Brain pericyte (primary cell): Measurements from ENCODE around the gene RPGRIP1.
"Not testable (repeated sequence)": the region's sequence is repeated elsewhere in the genome, so short reads cannot be mapped to it uniquely, and the experiment has no call there.

Source experiments
- DNase-seq: peaks from one replicate; pipeline ENCODE4 v3.0.0-alpha.2; 2012; ENCODE audit warnings: low read depth, low spot score

RPGRIP1 gene

DNA sequence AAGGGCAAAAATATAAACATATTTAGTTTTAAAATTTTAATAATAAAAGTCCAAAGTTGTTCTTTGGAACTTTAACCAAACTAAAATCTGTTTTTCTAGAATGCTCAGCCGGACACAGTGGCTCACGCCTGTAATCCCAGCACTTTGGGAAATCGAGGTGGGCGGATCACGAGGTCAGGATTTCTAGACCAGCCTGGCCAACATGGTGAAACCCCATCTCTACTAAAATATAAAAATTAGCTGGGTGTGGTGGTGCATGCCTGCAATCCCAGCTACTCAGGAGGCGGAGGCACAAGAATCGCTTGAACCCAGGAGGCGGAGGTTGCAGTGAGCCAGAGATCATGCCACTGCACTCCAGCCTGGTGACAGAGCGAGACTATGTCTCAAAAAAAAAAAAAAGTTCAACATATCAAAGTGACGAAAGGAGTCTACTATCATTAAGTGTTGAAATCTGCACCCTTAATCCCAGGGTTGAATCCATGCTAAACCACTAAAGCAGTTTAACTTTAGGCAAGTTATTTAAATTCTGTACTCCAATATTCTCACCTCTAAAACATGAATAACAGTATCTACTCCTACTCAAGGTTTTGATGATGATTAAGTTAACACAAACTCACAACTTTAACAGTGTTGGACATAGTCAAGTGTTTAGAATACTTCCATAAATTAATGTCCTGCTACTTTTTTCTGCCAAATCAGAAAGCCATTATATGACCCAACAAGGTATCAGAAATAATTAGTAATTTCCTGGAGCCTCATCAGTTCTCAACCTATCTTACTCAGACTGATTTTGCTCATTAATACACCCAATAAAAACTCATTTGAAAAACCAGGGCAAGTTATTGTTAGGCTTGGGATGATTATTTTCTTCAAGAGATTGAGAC, 21.6 kb upstream of the RPGRIP1 start:
- no peak for DNase-seq

DNA sequence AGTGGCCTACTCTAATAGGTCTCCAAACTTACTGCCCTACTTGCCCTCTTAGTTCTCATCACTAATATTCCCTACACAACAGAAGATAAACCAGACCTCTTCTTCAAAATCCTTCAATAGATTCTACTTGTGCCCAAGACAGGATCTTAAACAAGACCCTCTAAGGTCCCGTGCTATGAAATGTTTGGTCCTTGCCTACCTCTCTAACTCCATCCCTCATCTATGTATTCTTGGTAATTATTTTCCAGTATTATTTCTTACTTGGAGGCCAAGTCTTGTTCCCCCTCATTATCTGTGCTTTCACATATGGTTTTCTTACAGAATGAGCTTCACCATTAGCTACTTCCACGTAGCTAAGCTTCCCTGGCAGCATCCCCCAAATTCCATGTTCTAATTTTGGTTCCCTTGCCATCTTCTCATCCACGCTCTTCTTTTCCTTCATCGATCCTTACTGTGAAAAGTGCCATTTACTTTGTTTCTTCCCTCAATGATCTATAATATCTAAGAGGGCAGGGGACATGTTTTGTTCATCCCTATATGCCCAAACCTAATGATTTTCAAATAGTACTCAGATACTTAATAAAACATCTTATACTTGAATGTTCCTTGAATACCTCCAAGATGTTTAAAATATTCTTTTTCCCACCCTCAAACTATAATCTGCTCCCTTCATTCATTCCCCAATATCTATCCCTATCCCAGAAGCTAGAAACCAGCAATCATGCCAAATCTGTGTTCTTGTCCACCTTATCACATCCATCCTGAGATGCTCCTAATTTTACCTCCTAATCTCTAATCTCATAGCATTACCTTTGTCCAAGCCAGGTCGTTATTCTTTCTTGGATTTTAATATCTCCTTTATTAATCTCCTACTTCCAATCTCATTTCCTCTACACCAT, 20.7 kb upstream of the RPGRIP1 start:
- DNase-seq: no peak

DNA sequence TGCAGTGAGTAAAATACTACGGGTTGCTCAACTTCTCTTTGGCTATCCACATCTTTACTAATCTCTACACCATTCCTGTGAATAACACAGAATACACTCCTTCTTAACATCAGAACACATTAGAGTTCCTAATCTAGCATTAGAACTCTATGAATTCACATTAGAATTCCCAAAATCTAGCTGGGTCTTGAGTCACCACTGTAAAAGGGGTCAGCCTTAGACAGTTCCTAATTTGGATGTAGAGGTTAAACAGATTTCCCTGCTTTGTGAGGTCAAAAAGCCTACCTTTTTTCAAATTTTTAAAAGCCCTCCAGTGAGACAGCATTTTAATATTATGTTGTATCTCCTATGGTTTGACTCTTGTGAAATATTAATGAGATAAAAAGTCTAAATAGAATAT, 18.1 kb upstream of the RPGRIP1 start:
- no peak for DNase-seq

DNA sequence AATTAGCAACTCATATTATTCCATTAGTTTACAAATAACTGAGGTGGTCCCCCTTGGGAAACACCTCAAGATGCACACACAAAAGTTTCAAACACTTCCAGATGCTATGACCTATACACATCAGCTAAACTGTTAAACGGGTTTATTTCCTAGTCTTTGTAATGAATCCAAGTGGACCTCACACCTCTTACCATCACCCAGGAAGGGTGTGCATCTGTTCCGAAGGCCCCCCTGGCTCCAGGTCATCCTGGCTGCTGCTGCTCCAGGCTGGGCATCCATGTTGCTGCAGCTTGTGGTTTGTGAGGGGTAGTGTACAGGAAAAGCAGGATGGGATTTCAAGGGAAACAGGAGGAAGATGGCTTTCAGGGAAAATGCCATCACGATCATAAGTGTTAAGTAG, 17.5 kb upstream of the RPGRIP1 start:
- DNase-seq: no peak

DNA sequence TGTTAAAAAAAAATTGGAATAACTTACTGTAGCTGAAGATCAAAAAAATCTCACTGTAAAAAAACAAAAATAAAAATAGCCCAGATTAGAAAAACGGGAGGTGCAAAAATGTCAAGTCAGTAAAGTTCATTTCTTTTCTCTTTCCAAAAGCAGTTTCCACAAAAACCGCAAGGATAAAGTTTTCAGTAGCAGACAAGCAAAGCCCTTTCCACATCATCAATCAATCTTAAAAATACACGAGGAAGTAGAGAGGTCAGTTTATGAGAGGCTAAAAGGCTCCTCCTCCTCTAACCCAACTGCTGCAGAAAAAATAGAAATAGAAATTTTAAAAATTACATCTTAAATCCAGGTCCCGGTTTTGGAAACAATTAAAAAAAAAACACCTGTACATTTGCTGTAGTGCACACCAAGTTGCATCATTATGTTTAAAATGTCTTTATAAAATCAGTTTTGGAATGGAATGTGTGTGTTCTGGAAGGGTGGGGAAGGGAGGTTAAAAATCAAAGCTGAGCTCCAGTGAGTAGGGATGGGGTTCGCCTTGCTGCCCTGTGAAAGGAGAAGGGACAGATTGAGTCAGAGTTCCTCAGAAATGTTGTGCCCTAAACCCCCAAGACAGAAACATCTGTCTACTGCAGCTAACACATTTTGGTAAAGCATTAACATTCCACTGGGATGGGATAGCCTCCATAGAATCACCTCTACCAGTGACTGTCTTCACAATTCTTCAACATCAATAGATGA, 16.4 kb upstream of the RPGRIP1 start:
- DNase-seq: no peak

DNA sequence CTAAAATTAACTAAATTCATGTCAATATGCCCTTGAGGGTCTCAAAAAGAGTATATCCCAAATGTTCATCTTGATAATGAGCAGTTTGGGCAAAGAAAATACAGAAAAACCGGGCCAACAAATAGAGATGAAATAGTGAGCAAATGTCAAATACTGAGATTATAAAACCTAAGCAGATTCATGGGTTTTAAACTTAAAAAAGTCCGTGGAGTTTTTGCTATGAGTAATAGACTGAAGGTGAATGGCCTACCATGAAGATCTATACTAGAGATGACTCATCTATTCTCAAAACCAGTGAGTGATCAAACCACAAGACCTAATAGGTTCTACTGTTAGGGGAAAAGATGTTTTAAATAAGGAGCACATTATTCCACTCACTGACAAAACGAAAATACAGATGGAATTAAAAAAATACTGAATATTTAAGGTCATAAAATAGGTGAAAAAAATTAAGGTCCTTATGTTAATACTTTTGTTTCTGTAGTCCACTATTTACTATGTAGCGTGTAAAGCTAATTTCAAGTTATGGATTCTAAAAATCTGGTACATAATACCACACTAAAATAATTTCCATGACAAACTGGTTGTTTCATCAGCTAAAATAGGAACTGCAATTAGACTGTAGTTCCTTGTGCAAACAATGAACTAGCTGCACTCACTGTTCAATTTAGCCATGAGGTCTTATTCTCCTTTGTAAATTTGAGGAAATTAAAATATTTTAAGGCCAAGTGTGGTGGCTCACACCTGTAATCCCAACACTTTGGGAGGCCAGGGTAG, 15.7 kb upstream of the RPGRIP1 start:
- no peak for DNase-seq

DNA sequence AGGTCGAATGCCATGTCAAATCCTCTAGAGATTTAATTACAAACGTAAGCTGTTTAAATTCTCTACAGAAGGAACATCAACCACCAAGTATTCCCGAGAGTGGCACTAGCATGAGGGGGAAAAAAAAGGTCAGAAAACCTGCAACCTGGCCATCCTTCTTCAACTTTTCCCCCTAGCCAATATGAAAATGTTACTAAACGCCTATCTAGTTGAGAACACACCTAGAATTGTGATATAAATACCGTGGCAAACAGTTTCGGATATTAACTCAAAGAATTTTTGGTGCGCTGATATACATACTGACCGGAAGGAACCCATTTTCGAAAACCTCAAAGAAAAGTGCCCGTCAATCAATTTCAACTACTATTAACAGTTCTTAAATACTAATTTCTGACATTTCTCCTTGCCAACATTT, 12.4 kb upstream of the RPGRIP1 start:
- no peak for DNase-seq

DNA sequence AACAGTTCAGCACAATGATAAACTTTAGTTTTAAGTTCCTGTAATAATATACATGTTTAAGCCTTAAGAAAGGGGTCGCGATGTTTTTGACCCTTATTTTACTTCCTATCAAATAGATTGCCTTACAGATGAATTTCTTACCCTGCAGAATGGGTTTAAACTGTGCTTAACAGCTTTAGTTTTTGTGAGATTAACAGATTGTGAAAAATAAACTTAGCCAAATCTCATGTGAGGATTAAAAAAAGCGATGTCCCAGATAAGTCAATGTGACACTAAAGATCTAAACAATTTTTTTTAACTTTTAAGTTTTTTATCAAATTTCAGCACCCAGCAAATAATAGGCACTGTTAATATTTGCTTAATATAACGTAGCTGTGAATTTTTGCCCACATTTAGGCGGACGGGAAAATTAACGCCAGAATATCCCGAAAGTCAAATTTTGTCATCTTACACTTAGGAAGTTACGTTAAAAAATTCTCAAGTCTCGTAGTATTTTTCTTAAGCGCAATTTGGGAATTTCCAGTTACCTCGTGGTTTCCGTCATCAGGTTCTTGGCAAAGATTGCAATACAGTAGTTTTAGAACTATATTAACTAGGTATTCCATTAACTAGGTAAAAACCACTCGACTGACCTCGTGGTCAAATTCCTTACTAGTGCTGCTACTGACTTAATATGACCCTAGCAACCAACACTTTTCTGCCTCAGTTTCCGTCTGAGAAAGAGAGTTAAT, 11.8 kb upstream of the RPGRIP1 start:
- no peak for DNase-seq

DNA sequence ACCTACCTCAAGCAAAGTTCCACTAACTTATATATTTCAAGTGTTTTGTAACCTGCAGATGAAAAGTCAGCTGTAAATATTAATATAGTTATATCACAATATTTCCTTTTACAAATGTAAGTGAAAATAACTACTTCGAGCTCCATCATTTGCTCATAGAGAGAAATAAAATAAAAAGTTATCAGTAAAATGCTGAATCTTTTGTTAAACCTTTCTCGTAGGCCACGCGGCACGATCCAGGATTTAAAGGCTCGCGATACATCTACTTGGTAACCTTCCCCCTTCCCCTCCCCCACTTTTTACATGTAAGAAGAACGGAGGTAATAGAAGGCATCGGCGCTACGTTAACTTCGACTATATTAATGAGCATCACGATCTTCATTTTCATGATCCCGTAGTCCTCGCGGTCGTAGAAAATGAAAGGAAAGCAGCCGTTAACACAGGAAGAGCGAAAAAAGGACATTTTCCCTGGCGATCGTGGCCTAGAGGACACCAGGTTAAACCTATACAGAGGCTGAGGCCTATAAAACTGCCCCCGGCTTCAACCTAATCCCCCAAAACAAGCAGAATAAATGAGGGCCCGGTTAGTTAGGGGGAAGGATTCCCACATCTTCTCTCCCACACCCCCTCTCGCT, 11.1 kb upstream of the RPGRIP1 start:
- DNase-seq: peak; percentile 20

DNA sequence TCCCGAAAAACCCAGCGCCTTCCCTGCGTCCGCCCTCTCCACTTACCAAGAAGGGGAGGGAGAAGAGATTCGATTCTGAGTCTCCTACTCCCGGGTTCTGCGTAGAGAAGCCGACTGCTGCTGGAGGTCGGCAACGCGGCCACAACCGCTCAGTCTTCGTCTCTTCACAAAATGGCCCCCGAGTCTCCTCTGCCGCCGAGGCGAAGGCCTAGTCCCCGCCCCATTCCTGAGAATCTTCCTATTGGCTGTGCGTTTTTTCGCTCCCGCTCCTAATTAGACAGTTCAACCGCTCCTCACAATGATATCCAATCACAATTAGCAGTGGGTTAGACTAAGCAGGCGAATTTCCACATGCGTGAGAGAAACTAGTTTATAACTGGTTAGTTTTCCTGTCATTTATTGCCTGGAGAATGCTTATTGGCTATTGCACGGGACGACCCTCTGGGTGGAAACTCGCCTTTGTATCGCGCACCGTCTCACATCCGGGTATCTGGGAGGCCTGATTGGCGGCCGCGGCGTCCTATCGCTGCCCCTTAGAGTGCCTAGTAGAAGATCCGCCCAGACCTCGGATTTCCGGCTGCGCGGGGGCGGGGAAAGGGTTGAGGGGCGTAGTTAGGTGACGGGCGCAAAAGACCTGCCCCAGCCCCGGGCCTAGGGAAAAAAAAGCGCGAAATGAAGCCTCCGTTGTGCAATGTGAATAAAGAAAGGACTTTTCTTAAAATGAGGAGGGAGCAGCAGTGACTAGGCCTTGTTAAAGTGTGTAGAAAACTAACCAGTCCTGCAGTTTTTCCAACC, 10.4 kb upstream of the RPGRIP1 start, which contains the start of gene HNRNPC:
TSS of gene HNRNPC (minus strand) at position 191 of the 795 bp plus-strand sequence. CDS start 35,249 bp downstream, outside the sequence.
- DNase-seq: peak; percentile 100

DNA sequence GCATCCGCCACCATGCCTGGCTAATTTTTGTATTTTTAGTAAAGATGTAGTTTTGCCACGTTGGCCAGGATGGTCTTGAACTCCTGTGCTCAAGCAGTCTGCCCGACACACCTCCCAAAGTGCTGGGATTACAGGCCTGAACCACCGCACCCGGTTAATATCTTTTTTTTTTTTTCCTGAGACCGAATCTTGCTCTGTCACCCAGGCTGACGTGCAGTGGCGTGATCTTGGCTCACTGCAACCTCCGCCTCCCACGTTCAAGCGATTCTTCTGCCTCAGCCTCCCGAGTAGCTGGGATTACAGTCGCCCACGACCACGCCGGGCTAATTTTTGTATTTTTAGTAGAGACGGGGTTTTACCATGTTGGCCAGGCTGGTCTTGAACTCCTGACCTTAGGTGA, 7.2 kb upstream of the RPGRIP1 start:
- not testable (repeated sequence) for DNase-seq

DNA sequence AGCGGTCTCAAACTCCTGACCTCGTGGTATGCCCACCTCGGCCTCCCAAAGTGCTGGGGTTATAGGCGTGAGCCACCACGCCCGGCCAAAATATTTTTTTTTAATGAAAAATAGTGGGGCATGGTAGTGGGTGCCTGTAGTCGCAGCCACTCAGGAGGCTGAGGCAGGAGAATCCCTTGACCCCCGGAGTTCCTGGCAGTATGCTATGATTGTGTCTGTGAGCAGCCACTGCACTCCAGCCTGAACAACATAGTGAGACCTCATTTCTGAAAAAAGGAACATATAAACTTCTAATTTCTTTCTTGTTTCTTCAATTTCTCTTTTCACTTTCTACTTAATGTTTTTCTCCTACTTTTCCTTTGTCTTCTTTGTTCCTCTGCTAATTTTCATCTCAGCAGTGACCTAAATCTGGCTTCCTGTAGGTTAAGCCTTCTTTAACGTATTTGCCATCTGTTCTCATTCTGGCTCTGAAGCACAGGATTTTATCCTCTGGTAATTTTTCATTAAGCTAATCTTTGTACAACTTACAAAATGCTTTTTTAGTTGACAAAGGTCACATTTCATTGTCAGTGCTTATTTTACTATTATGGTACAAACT, 4.5 kb upstream of the RPGRIP1 start:
- no peak for DNase-seq

DNA sequence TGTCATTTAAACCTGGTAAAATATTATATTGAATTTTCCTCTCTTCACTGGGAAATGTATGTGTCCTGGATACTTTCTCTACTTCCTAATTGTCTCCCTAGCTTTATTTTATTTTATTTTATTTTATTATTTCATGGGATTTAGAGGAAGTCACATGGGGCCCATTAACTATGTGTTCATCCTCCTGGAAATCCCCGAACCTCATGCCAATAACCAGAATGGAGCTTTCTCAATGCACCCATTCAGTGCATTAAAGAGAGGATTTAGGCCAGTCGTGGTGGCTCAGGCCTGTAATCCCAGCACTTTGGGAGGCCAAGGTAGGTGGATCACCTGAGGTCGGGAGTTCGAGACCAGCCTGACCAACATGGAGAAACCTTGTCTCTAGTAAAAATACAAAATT, 1.3 kb upstream of the RPGRIP1 start:
- no peak for DNase-seq

DNA sequence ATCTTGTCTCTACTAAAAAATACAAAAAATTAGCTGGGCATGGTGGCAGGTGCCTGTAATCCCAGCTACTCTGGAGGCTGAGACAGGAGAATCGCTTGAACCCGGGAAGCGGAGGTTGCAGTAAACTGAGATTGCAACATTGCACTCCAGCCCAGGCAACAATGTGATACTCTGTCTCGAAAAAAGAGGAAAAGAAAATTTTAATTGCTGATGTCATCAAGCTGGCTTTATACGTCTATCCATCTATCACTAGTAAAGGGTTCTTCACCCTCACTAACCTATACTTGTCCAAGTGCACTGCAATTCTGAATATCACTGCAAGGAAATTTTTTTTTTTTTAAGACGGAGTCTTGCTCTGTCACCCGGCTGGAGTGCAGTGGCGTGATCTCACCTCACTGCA, 2.0 kb downstream of the RPGRIP1 start:
- not testable (repeated sequence) for DNase-seq

DNA sequence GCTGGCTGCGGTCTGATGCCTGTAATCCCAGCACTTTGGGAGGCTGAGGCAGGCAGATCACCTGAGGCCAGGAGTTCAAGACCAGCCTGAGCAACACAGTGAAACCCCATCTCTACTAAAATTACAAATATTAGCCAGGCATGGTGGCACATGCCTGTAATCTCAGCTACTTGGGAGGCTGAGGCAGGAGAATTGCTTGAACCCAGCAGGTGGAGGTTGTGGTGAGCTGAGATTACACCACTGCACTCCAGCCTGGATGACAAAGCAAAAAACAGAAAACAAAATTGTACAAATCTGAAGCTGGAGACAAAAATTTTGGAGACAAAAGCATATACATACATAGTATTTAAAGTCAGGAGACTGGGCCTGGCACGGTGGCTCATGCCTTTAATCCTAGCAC, 6.6 kb downstream of the RPGRIP1 start:
- DNase-seq: not testable (repeated sequence)

DNA sequence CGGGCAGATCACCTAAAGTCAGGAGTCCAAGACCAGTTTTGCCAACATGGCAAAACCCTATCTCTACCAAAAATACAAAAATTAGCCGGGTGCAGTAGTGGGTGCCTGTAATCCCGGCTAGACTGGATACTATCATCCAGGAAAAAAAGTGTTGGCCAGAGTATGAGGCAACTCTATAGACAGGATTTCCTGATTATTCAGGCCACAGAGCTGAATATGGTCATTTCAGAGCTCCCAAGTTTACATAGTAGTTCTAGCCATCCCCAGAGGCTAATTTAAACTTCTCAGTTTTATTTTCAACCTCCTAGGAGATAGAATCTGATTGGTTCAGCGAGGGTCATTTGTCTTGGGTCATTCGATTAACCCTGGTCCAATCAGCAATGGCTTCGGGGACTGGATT, 7.3 kb downstream of the RPGRIP1 start:
- no peak for DNase-seq

DNA sequence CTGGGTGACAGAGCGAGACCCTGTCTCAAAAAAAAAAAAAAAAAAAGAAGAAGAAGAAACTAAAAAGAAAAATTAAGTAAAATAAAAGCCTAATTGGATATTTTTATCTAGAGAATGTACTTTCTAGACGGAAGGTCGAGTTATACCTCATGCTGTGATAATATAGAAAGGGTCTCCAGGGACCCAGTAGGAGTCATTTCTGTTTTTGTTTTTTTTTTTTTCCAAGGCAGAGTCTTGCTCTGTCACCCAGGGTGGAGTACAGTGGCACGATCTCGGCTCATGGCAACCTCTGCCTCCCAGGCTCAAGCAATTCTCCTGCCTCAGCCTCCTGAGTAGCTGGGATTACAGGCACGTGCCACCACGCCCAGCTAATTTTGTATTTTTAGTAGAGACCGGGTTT, 14.1 kb downstream of the RPGRIP1 start:
- not testable (repeated sequence) for DNase-seq

DNA sequence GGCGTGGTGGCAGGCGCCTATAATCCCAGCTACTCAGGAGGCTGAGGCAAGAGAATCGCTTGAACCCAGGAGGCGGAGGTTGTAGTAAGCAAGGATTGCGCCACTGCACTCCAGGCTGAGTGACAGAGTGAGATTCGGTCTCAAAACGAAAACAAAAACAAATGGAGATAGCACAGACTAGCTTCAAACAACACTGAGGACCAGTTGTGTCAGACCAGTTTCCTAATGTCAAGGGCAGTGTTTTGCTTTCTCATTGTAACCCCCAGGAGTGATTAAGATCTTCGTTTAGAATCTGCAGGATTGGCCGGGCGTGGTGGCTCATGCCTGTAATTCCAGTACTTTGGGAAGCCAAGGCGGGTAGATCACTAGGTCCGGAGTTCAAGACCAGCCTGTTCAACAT, 18.5 kb downstream of the RPGRIP1 start:
- DNase-seq: no peak
